GM19351 (cell line): Measurements from ENCODE around the gene DYRK2.
"Not testable (repeated sequence)": the region's sequence is repeated elsewhere in the genome, so short reads cannot be mapped to it uniquely, and the experiment has no call there.

Experiments
- ATAC-seq: cut with Tn5 transposase; IDR thresholded peaks from one replicate; pipeline ENCODE4 v1.9.1; 2021; ENCODE audit warnings: mild to moderate bottlenecking, moderate library complexity; ENCODE audit not compliant: unreplicated experiment

DYRK2 gene

DNA sequence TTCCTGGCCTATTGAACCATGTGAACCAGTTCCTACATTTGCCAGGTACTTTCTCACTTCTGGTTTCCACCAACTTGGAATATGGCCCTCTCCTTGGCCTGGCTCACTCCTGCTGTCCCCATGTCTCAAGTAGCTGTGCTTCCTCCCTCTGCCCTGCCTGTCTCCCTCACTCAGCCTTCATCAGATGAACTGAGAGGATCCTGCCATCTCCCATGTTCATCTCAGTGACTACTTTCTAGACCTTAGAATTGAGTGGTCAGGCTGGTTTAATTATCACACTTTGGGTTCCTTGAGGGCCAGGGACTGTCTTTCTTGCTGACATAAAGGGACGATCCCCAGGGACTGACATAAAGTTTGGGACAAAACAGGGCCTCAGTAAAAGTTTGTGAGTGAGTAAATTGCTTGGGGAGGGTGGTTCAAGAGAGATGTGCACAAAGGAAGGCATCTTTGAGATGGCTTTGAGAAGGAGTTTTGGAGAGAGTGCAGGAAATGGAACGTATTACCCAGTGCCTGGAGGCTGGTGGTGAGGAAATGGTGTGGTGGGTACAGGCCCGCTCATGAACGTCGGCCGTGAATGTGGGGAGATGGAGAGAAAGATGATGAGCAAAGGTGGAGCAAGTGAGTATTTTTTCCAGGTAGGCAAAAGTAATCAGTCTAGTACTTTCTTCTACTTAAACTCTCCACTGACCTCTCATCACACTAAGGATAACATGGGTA lies 20.8 kb downstream of the DYRK2 start:
- no peak for ATAC-seq

DNA sequence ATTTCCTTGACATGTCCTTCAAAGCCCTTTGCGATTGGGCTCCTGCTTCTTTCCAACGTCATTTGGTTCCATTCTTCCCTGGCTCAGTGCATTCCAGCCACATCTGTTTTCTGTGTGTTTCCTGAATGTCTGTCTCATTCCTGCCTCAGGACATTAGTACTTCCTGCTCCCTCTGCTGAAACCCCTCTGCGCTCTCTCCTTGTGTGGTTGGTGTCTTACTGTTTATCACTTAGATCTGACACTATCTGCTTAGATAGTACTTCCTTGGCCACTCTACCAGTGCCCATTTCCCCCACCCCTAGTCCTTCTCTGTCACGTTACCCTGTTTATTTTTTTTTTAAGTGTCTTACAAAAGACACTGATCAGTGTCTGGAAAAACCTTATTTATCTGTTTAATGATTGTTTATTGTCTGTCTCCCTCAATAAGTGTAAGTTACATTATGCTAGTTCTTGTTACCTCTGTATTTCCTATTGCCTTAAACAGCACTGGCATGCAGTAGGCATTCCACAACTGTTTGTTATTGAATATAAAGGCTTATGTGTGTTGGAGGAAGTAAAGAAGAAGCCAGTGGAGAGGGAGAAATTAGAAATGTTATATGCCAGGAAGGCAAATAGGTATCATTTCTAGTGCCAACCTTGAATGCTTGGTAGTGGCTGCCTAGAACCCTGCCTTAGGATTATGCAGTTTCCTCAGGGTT lies 21.5 kb downstream of the DYRK2 start:
- no peak for ATAC-seq

DNA sequence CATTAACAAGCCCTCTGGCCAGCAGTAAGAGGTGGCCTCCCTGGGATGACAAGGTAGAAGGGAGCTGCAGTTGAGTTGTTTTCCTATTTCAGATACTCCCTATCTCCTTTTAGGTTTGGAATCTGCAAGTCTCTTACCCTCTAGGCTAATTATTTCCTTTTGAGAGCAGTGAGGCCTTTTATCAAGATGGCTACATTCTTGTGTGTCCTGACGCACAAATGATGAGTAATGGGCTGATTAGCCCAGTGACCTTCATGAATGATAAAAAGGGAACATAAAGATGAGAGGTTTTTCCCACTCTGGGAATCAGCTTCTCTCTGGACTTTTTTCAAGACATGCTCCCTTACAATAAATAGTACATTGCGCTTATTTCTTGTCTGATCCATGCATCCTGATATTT lies 22.9 kb downstream of the DYRK2 start:
- no peak for ATAC-seq

DNA sequence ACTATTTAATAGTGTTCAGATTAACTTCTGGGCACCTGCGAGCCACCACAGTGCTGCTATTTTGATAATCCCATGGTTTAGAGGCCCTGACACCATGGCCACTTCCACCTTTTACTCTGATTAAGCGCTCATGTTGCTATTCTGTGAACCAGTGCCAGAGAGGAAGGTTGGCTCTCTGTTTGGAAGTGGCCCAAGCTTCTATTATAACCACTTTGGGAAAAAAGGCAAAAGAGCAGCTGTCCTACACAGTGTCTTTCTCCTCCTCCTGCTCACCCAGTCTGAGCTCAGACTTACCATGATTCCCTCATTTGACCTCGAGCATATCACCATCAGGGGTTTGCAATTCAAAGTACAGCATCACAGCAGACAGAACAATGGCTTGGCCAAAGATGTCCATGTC lies 23.3 kb downstream of the DYRK2 start:
- ATAC-seq = no peak

DNA sequence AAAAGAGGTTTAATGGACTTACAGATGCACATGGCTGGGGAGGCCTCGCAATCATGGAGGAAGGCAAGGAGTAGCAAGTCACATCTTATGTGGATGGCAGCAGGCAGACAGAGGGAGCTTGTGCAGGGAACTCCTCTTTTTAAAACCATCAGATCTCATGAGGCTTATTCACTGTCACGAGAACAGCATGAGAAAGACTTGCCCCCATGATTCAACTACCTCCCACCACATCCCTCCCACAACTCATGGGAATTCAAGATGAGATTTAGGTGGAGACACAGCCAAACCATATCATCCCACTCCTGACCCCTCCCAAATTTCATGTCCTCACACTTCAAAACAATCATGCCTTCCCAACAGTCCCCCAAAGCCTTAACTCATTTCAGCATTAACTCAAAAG lies 24.0 kb downstream of the DYRK2 start:
- ATAC-seq = not testable (repeated sequence)

DNA sequence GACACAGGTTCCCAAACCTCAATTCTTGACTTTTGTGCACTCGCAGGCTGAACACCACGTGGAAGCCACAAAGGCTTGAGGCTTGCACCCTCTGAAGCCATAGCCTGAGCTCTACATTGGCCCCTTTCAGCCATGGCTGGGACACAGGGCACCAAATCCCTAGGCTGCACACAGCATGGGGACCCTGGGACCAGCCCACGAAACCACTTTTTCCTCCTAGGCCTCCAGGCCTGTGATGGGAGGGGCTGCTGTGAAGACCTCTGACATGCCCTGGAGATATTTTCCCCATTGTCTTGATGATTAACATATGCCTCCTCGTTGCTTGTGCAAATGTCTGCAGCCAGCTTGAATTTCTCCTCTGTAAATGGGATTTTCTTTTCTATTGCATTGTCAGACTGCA lies 25.0 kb downstream of the DYRK2 start:
- not testable (repeated sequence) for ATAC-seq

DNA sequence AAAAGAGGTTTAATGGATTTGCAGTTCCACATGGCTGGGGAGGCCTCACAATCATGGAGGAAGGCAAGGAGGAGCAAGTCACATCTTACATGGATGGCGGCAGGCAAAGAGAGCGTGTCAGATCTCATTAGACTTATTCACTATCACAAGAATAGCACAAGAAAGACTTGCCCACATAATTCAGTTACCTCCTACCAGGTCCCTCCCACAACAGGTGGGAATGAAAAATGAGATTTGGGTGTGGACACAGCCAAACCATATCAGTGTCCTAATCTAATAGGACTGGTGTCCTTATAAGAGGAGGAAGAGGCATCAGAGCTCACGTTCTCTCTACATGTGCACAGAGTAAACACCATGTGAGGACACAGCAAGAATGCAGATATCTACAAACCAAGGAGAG lies 25.9 kb downstream of the DYRK2 start:
- ATAC-seq = no peak

DNA sequence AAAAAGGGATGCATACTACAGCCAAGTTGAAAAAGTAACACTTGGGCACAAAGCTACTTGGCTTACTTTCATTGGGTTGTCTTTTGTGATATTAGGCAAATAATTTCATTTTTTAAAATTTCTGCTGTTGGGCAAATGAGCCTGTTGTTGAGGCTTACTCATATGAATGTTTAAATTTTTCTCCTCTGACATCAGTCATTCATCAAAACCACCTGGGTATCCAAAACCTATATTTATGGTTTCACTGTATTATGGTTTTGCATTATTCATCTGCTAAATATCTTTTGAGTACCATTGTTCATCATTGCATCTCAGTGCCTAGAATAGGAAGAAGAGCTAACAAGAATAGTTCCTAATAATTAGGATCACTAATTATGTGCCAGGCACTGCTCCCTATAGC lies 28.1 kb downstream of the DYRK2 start:
- no peak for ATAC-seq

DNA sequence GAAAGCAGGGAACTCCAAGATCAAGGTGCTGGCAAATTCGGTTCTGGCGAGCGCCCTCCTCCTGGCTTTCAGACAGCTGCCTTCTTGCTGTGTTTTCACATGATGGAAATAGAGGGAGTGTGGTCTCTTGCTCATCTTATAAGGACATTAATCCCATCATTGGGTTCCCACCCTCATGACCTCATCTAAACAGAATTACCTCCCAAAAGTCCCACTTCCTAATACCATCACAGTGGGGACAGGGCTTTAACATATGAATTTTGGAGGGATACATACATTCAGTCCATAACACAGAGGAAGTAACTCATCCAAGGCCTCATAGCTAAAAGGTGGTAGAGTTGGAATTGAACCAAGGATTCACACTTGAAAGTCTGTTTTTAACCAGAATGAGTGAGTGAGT lies 28.6 kb downstream of the DYRK2 start:
- ATAC-seq = no peak

DNA sequence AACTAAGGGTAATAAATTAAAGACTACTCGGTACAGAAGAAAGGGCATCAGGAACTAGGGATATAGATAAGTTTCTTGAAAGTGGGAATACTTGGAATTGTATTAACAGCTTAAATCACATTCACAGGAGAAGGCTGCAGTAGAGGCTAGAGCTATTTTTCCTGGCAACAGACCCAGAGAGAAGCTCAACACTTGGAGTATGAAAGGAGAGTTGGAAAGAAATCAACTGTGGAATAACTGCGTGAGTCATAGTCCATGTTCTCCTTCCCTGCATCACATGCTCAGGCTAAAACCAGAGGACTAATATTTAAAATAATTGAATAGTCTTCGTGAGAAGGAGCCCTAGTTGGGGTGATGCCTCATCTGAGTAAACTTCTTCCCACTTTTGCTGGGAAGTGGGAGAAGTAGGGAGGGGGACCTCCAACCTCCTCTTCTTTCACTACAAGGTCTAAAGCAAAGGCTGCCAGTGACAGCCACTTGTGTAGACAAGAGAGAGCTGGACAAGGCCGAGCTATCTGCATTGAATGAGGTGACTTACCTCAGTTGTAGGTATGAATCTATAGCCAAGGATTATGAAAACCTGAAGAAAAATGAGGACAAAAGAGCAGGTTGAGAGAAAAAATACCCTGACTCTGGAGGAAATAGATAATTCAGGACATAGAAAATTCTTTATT lies 32.7 kb downstream of the DYRK2 start:
- no peak for ATAC-seq

DNA sequence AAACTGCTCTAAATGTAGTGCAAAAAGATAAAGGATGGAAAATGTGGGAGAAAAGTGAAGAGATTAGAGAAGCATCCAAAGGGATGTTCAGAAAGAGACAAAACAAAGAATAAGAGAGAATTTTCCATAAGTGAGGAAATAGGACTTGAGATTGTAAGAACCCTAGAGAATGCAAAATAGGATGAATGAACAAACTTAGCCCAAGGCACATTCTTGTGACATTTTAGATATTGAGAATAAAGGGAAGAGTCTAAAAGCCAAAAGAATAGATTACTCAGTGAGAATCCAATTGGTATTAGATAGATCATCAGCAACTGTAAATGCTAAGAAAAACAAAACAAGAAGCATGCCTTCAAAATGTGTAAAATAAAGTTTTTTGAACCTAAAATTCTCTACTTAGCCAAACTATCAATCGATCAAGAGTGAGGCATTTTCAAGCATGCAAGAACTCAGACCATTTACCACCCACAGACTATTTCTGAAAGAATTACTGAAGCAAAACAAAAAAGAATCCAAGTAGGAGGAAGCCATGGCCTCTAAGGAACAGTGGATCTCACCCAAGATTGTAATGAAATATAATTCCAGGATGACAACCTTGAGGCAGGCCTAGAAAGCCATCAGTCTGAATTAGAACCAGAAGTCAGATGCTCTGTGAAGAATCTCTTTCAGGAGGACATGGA lies 33.5 kb downstream of the DYRK2 start:
- no peak for ATAC-seq

DNA sequence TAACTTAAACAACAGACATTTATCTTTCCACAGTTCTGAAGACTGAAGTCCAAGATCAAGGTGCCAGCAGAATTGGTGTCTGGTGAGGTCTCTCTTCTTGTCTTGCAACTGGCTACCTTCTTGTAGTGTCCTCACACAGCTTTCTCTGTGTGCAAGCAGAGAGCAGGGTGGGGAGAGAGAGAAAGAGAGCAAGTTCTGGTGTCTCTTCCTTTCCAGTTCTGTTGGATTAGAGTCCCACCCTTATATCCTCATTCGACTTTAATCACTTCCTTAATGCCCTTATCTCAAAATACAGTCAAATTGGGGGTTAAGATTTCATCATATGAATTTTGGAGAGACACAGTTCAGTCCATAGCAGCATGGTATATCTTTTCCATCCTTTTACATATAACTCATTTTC lies 40.8 kb downstream of the DYRK2 start:
- no peak for ATAC-seq

DNA sequence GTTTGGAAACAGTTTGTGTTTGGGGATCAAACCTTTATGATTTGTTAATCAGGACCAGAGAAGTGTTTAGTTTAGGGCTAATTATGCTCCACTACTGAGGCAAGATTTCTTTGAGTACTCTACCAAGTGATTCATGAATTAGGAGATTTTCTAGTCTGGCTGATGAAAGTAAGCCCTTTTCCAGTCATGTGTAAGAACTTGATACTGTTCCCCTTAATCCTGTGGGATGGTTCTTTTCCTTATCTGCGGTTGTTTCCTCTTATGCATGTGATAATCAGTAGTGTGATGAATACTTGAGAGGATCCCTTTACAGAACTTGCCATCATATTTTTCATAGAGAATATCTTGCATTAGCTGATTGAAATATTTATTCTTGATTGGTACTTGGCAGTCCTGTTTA lies 42.1 kb downstream of the DYRK2 start:
- ATAC-seq = no peak

DNA sequence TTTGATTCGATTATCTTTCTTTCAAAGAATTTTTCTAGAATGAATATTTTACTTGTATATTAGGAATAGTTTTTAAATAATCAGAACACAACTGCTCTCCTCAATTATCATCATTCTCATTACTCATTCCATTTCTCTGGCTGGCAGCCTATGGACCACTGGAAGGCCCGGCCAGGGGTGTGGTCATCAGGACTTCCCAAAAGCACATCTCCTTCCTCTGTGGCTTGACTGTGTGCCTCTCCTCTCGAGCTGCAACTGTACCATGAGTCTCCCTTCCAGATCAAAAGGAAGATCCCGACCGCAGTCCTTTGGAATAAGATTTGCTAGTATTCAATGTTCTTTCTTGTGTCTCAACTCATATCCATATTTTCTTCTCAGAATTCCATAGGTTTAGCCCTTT lies 42.7 kb downstream of the DYRK2 start:
- ATAC-seq = no peak

DNA sequence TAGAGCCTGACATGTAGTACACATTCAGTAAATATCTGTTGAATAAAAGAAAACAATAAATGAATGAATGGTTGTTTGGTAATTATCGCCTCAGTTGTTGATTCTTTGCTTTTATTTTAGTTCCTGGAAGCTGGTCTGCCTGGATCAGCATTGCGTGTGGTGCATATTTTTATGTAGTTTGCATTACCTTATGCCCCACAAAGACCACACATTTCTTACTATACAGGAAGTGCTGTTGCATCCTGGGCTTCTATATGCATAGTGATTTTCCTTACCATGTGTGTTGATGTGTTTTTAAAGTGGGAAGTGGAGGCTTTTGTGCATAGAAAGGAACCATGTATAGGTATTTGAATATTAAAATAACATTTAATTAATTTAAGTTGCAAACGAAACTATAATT lies 43.6 kb downstream of the DYRK2 start:
- no peak for ATAC-seq

DNA sequence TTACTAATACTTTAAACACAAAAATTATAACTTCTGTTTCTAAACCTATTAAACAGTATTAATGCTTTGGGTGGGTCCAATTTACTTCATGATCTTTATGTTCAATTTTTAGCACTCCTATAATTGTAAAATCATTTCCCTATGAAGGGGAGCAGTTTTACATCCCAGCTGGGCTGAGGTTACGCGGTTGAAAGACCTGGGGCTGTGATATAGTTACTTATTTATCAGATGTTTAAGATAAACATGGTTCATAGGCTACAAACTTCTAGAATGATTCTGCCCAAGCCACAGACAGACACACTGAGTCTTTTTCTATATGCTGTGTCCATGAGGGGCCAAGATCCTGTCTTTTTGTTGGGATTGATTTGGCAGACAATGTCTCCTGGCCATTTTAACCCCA lies 44.4 kb downstream of the DYRK2 start:
- ATAC-seq = no peak

DNA sequence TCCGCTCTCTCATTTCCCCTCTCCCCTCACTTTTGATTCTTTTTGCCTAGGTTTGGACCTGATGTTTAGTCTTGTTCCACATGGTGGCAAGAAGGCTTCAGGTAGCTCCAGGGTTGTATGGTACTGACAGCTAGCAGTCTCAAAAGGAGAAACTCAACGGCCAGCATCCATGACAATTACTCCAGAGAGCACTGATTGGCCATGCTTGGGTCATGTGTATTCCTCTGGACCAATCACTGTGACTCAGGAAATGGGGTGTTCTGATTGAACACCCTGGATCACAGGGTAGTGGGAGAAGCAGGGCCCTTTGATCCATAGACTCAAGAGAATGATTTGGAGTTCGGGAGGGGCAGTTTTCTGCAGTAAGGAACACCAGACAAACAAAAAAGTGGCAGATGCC lies 45.3 kb downstream of the DYRK2 start:
- no peak for ATAC-seq

DNA sequence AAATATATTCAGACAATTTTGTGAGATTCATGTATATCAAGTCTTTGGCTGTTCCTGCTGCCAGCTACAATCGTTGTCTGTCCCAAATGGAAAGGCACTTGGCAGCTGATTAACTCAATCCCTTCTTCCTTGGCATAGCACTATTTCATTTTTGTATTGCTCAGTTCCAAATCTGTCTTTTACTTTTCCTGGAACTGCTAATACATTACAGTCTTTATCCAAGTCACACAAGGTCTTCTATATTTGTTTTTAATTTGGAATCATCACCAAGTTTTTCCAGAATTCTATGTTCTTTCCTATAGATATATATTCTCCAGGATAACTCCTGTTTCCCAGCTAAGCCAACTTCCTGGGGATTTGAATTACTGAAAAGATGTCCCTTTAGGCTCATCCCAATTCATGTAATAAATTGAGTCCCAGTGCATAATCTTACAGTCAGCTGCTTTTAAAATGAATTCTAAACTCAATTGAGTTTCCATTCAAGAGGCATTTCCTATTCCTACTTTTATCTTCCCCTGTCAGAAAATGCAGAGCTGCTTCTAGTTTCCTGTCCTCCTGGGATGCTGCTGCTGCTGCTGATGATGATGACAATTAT lies 45.9 kb downstream of the DYRK2 start:
- ATAC-seq = no peak

DNA sequence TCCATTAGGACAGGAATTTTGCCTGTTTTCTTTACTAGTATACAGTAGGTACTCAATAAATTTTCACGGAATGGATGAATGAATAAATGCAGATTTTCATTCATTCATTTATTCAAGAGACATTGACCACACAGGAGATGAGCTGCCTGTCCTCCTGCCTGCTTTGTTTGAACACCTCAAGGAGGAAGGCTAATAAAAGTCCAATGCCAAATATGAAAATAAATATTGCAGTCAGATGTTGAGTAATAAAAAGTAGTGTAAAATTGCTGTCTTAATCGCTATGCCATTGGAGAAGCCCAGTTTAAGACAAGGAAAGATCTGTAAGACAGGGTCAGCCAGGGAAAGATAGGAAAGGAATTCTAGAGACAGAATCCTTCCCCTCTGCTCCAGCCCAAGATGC lies 47.4 kb downstream of the DYRK2 start:
- ATAC-seq = no peak

DNA sequence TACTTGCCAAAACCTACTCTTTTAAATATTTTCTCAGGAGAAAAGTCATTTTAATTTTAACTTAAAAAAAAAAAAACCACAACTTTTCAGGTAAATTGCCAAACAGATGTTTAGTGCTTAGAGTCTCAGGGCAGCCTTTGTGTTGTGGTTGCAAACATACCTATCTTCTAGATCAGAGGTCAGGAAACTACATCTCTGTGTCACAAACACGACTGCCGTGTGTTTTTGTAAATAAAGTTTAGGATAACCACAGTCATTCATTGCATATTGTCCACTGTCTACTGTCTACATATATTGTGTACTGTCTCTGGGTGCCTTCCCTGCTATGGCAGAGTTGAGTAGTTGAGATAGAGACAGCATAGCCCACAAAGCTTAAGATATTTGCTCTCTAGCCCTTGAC lies 48.9 kb downstream of the DYRK2 start:
- ATAC-seq = no peak

DNA sequence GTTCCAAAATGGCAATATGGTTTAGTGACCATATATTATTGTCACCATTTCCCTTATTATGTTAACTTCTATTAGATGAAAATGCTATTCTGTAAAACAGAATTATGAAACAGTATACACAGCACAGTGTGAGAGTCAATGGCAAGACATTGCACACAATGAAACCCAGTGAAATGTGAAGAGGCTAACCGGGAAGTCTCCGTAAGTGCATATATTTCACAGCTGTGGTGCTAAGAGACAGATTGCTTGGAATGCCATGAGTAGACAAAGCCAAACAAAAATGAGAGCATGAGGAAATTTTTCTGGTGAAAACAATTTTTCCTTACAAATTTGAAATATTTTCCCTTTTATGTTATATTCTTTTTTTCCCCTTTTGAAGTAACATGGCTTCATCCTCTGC lies 49.4 kb downstream of the DYRK2 start:
- no peak for ATAC-seq
